NCI-H748 (cell line): ENCODE results near the gene SLC66A2.

Experiments
- DNase-seq: peaks from one replicate; lab custom pipeline; 2025; ENCODE audit not compliant: unreplicated experiment; lab: John Stamatoyannopoulos, UW

SLC66A2 gene

DNA sequence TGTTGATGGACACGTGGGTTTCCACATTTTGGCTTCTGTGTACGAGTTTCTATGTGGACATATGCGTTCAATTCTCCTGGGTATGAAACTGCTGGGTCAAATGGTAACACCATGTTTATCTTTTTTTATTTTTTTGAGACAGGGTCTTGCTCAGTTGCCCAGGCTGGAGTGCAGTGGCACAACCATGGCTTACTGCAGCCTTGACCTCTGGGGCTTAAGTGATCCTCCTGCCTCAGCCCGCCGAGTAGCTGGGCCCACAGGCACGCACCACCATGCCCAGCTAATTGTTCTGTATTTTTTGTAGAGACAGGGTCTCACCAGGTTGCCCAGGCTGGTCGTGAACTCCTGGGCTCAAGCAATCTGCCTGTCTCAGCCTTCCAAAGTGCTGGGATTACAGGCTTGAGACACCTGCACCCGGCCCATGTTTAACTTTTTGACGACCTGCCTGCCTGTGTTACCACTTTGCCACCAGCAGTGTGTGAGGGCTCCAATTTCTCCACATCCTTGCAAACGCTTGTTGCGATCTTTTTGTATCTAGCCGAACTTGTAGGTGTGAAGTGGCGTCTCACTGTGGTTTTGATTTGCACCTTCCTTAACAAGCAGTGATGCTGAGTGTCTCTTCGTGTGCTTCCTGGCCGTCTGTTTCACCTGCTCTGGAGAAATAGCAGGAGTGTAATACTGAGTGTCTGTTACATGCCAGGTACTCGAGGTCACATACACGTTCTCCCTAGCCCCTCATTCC lies 19.9 kb upstream of the SLC66A2 start:
- no peak for DNase-seq

DNA sequence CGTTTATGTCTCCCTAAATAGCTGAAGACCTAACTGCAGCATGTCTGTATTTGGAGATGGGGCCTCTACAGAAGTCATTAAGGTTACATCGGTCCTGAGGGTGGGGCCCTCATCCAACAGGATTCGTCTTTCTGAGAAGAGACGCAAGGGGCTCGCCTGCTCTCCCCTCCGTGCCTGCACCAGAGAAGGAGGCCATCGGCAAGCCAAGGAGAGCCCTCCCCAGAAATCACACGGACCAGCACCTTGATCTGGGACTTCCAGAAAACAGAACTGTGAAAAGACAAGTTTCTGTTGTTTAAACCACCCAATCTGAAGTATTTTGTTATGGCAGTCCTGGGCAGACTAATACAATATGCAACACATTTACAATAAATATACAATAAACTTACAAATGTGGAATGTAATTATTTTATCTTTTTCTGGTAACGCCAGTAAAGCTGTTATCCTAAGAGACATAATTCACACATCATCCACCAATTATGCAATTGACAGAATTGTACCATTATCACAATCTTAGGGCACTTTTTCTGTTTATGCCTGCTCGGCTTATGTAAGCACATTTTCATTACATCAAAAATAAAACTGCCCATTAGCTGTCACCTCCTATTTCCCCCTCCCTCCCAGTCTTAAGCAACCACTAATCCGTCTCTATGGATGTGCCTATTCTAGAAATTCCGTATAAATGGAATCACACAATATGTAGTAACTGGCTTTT lies 19.1 kb upstream of the SLC66A2 start:
- no peak for DNase-seq

DNA sequence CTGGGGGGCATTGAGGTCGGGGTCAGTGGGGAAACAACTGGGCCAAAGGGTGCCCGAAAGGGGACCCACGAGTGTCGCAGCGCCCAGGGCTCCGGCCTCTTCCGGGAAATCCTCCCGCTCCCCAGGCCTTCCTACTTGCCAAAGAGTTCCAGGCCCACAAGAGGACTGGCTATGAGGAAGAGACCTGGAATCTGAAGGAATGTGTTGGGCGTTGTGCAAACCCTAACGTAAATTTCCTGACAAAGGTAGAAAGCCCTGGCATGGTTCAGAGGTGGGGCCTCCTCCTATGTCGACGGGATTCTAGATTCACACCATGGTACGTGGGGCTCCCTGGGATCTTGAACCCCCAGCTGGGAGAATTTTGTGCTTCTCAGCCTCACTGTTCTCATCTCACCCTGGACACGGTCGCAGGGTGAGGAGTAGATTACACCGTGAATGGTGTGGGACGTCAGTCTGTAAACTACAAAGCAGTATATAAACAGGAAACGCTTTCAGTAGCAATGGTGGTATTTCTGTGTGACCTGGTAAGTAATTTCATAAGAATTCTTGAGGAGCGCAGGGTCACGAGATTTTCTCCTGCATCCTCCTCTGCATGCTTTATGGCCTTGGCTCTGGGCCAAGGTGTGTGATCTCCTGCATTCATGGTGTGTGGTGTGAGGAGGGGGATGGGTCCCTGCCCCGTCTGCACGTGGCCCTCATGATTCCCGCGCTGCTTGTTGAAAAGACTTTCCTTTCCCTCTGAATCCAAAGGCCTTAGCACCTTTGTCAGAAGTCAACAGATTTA lies 13.9 kb upstream of the SLC66A2 start:
- DNase-seq, result peak; percentile 65

DNA sequence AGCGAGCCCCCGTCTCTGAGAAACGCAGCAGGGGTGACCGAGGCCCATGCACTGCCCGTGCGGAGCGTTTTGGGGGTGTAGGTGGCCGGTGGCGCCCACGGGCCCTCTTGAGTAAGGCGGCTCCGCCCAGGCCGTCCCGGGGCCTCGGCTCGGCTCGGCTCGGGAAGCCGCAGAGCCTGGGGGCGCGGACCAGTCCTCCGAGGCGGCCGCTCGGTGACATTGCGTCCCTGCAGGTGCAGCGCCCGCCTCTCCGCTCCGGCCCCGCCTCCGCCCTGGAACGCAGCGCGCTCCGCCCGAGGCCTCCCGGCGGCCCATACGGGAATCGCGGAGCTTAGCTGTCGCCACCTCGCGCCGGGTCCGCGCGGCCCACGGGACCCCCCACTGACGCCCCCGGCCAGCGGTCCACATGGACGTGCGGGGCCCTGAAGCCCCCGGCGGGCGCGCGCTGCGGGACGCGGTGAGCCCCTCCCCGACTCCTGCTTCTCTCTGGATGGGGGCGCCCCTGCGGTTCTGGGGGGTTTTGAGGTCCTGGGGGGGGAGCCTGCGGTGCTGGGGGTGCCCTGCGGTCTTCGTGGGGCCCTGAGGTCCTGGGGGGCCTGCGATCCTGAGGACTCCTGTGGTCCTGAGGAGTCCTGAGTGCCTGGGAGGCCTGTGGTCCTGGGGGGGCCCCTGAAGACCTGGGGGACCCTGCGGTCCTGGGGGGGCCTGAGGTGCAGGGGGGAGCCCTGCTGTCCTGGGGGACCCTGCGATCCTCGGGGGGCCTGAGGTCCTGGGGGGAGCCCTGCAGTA lies 13.1 kb upstream of the SLC66A2 start, which contains the start of gene HSBP1L1:
TSS of gene HSBP1L1 (plus strand) at position 314 of the 789 bp plus-strand sequence. CDS start at position 407, 93 bp downstream.
- DNase-seq, result peak; percentile 75

DNA sequence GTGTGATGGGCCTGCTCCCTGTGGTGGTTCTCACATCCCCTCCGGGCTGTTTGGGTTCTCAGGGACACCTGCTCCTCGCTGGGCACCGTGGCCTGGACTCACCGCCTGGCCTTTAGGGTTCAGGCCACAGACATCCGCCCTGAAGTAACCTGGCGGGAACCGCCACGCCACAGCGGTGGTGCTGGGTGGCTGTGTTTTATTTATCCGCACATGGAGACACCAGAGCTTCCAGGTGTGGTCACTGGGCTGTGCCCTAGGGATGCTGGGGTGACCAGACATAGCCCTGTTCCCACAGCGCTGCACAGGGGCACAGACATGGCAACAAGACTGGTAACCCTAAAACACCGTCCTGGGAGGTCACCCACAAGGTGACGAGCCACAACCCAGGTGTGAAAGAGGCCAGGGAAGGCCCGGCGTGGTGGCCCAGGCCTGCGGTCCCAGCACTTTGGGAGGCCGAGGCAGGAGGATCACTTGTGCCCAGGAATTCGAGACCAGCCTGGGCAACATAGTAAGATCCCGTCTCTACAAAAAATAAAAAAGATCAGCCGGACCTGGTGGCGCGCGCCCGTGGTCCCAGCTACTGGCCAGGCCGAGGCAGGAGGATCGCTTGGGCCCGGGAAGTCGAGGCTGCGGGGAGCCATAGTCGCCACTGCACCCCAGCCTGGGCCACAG lies 12.3 kb upstream of the SLC66A2 start:
- no peak for DNase-seq

DNA sequence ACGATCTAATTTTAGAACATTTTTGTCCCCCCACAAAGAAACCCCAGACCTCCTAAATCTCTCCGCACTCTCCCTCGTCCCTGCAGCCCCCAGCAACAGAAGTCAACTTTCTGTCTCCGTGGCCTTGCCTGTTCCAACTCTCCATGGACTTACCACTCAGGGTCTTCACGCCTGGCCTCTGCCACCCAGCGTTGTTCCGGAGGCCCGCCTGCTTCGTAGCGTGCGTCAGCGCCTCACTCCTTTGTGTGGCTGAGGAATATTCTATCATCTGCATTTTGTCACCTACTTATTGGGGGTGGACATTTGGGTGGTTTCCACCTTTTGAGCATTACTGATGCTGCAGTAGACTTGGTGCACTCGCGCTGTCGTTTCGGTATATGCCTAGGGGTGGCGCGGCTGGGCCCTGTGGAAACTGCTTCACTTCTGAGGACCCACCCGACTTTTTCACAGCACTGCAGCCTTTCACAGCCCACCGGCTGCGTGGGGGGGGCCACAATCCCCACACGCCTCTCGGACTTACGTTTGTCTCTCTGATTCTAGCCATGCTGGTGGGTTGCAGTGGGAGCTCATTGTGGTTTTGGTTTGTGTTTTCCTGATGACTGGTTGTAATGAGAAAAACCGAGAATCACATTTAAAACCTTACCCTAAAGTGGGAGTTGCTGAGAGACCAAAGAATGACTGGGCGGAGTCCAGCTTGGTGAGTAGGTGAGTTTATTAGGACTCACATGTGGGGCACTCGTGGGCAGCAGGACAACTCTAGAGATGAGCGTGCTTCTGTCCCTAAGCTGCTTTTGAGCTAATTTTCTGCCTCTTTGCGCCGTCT lies 11.6 kb upstream of the SLC66A2 start:
- DNase-seq, result no peak

DNA sequence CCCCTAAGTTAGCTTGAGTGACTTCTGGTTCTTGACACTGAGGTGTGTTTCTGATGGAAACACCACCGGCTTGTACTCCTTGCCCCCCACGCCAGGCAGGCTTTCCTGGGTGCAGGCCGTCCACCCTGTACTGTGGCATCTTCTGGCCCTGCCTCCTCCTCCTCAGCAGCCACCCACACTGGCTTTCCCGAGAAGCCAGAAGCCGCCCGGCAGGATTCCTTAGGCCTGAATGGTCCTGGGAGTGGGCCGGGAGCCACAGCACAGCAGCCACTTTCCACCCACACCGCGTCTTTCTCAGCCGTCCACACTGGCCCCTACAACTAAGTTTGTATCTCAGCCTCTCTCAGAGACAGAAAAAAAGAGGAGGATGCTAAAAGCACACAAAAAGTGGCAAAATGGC lies 10.9 kb upstream of the SLC66A2 start:
- DNase-seq, result no peak

DNA sequence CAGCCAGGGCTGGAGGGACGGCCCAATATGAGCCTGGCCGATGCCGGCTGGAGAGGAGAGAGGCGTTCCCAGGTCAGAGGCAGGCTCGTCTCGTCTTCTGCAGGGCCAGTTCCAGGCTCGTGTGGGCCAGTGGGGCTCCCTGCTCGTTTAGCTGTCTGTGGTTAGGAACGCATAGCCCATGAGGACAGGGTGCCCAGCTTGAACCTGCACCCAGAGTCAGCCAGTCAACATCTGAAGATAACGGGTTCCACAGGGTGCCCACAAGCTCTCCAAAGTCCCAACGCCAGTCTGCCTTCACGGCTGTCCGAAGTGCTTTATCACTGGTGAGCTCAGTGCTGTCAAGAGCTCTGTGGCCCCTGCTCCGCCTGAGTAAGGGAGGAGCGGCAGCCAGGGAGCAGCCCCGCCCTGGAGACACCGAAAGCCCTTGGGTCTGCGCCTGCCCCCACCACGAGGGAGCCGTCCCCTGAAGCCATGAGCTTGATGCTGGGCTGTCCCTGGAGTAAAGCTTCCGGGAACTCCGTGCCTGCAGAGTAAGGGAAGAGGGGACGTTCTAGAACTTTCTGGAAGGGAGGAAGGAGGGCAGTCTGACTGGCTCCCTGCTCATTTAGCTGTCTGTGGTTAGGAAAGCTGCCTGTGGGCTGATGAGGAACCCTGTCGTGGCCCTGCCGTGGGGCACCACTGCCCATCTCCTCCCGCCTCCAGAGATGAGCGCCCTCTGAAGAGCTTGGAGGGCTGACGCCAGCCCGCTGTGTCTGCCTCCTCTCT lies 10.3 kb upstream of the SLC66A2 start:
- no peak for DNase-seq

DNA sequence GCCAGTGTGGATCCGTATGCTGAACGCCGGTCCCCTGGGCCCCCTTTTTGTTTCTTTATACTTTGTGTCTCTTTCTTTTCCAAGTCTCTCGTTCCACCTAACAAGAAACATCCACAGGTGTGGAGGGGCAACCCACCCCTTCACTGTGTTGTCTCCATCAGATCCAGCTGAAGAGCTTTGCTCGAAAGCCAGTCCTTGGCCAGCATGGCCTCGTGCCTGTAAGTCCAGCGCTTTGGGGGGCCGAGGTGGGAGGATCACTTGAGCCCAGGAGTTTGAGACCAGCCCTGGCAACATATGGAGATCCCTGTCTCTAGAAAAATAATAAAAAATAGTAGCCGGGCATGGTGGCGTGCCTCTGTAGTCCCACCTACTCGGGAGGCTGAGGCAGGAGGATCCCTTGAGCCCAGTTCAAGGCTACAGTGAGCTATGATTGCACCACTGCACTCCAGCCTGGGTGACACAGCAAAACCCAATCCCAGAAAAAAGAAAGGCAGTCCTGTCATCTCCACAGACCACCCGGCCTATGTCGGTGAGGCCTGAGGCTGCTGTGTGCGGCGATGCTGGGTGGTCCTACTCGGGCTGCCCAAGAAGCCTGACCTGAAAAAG lies 9.6 kb upstream of the SLC66A2 start:
- DNase-seq, result no peak

DNA sequence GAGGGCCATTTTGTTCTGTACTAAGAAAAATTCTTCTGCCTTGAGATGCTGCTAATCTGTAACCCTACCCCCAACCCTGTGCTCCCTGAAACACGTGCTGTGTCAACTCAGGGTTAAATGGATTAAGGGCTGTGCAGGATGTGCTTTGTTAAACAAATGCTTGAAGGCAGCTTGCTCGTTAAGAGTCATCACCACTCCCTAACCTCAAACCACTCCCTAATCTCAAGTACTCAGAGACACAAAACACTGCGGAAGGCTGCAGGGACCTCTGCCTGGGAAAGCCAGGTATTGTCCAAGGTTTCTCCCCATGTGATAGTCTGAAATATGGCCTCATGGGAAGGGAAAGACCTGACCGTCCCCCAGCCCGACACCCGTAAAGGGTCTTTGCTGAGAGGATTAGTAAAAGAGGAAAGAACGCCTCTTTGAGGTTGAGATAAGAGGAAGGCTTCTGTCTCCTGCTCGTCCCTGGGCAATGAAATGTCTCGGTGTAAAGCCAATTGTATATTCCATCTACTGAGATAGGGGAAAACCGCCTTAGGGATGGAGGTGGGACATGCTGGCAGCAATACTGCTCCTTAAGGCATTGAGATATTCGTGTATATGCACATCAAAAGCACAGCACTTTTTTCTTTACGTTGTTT lies 8.8 kb upstream of the SLC66A2 start:
- peak; percentile 87 for DNase-seq

DNA sequence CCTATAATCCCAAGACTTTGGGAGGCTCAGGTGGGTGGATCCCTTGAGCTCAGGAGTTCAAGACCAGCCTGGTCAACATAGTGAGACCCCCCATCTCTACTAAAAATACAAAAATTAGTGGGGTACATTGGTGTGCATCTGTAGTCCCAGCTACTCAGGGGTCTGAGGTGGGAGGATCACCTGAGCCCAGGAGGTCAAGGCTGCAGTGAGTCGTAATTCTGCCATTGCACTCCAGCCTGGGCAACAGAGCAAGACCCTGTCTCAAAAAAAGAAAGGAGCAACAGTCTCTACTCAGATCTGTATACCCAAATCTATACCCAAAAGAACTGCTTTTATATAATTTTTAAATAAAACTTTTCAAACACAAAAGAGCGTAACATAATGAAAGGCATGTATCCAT lies 7.5 kb upstream of the SLC66A2 start:
- DNase-seq, result no peak

DNA sequence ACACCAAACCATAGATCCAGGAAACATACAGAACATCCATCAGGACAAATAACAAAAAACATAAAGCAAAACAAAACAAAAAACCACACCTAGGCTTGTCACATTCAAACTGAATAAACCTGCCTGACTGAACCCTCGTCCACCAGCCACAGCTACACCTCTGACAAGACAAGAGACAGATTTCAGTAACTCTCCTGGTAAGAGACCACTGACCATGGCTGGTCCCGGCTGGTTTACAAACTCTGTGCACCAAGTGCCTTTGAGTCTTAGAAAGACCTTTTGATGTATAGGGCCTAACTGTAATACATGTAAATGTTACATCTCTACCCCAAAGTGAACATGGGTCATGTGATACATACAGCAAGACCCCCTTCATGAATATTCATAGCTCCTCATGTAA lies 4.8 kb upstream of the SLC66A2 start:
- no peak for DNase-seq

DNA sequence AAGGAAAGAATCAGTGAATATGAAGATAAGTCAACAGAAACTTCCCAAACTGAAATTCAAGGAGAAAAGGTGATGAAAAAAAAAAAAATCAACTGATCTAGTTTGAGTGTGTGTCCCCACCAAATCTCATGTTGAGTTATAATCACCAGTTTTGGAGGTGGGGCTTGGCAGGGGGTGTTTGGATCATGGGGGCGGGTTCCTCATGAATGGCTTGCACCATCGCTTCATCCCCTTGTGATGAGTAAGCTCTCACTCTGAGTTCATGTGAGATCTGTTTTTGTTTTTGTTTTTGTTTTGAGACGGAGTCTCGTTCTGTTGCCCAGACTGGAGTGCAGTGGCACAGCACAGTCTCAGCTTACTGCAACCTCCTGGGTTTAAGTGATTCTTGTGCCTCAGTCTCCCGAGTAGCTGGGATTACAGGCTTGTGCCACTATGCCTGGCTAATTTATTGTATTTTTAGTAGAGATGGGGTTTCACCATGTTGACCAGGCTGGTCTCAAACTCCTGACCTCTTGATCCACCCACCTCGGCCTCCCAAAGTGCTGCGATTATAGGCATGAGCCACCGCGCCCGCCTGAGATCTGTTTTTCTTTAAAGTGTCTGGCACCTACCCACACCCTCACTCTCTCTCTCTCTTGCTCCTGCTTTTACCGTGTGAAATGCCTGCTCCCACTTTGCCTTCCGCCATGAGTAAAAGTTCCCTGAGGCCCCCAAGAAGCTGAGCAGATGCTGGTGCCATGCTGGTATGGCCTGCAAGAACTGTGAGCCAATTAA lies 4.0 kb upstream of the SLC66A2 start:
- DNase-seq, result no peak

DNA sequence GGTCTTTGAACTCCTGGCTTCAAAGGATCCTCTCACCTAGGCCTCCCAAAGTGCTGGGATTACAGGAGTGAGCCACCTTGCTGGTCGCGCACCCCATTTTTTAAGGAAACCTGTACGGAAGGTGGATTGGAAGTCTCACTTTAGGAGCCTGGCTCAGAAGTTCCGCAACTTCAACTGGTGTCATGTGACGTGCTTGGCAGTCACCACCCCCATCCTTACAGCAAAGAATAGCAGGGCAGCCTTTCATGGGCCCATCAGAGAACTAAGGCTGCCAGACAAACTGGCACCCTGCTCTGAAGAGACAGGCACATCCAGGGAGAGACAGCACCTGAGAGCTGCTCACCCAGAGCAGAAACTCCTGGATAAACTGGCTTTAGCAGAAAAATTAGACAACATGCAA lies 3.3 kb upstream of the SLC66A2 start:
- DNase-seq, result no peak

DNA sequence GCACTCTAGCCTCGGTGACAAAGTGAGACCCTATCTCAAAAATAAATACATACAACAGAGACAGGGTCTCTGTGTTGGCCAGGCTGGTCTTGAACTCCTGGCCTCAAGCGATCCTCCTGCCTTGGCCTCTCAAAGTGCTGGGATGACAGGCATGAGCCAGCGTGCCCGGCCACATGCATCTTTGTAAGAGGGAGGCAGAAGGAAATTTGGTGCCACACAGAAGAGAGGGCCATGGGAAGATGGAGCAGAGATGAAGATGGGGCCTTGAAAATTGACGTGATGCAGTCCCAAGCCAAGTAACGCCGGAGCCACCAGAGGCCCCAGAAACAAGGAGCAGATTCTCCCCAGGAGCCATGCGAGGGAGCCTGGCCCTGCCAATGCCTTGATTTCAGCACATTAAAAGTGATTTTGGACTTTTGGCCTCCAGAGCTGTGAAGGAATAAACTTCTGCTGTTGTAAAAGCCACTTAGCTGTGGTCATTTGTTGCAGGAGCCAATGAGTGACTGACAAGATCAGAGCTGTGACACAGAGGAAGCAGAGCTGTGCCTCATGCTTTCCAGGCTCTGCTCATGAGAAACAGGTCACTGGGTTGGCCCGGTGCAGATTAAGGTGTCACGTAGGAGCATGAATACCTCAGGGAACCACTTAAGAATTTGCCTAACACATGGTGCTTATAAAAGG lies 2.7 kb upstream of the SLC66A2 start:
- DNase-seq, result no peak

DNA sequence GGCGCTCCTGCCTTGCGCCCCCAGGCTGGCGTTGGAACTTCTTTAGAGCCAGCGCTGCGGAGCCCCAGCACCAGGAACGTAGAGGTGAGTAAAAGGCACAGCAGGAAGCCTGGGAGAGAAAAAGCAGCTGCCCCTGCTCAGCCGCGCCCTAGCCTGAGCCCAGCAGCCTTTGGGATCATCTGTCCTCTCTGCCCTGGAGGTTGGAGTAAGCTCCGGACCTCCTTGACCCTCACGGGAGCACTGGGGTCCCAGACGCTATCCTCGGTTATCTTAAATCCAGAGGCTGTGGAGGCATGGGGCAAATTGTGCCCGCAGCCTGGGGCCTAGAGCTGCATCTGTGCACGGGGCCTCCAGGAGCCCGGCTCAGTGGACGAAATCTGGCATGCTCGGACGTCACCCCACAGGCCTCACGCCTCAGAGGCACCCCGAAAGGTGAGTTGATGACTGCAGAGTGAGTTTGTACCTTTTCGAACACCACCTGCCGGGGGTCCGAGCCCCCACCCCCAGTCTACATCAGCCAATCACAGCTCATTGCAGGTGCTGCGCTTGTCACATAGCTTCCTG lies 1.6 kb upstream of the SLC66A2 start:
- peak; percentile 43 for DNase-seq
